ENCODE results near the gene TANC1.

Gene TANC1

DNA sequence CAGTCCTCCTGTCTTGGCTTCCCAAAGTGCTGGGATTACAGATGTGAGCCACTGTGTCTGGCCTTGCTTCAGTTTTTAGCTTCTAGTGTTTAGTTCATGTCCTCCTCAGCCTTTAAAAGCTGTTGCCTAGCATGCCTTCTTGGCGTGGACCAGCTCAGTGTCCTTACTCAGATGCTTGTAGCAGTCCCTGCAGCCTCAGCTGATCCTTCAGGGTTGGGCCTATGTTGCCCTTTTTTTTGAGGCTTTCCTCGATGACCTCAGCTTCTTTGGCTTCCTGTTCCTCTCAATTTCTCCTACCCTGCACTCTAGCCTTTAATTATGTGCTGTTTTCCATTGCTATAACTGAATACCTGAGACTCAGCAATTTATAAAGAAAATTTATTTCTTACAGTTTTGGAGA lies 57.7 kb downstream of the TANC1 start:
- peak overlapping the region; percentile 48 for H3K23ac ChIP-seq (ENCODE audit: low read length)
- H2BK12ac ChIP-seq (ENCODE audit: low read length): no peak overlapping the region
- H3K9me3 ChIP-seq (ENCODE audit: insufficient read depth, low read depth, low read length): no peaks in the 10 kb centered on the region
- no peak overlapping the region for H4K12ac ChIP-seq (ENCODE audit: low read depth, low read length)
- H2BK120ac ChIP-seq (ENCODE audit: insufficient read depth, low read length, poor library complexity): no peak overlapping the region
- no peak overlapping the region for H4K8ac ChIP-seq (ENCODE audit: low read depth, low read length)
- peaks cover 21 to 22% of the 10 kb centered on the region in 2 experiments for H3K4me1 ChIP-seq (ENCODE audit: control insufficient read depth in 1 of 2, insufficient read depth in 2 of 2, low read length in 2 of 2)
- H3K18ac ChIP-seq (ENCODE audit: low read length): peak overlapping the region; percentile 8
- WGBS (ENCODE audit: extremely low coverage, insufficient coverage, insufficient read length): no CpG with 5 or more reads among the region's 2 CpGs
- no peak for DNase-seq
- peaks cover 0 to 2% of the 10 kb centered on the region in 2 experiments for H3K36me3 ChIP-seq (ENCODE audit: control insufficient read depth in 1 of 2, insufficient read depth in 2 of 2, low read length in 2 of 2)
- H3K9ac ChIP-seq (ENCODE audit: low read length): no peak overlapping the region
- H3K4me3 ChIP-seq (ENCODE audit: low read depth, low read length): no peak overlapping the region
- no peak overlapping the region for H2AK5ac ChIP-seq (ENCODE audit: low read length)
- H3K79me2 ChIP-seq (ENCODE audit: control insufficient read depth, insufficient read depth, low read length, poor library complexity): peaks cover 1% of the 10 kb centered on the region
- no peak overlapping the region for H3K4me2 ChIP-seq (ENCODE audit: low read length)
- H2AFZ ChIP-seq (ENCODE audit: insufficient read depth, low read length, poor library complexity): no peak overlapping the region
- H3K14ac ChIP-seq (ENCODE audit: low read length): no peak overlapping the region
- H3K27ac ChIP-seq (ENCODE audit: low read depth, low read length): no peak overlapping the region
- H4K91ac ChIP-seq (ENCODE audit: low read depth, low read length): no peak overlapping the region
- H3K27me3 ChIP-seq (ENCODE audit: insufficient read depth, low read length): no peaks in the 10 kb centered on the region
- no peak overlapping the region for H3K4ac ChIP-seq (ENCODE audit: low read depth, low read length)
- peaks cover 10% of the 10 kb centered on the region for H3K79me1 ChIP-seq (ENCODE audit: low read length)
- H2BK5ac ChIP-seq (ENCODE audit: low read depth, low read length, poor library complexity): no peak overlapping the region

DNA sequence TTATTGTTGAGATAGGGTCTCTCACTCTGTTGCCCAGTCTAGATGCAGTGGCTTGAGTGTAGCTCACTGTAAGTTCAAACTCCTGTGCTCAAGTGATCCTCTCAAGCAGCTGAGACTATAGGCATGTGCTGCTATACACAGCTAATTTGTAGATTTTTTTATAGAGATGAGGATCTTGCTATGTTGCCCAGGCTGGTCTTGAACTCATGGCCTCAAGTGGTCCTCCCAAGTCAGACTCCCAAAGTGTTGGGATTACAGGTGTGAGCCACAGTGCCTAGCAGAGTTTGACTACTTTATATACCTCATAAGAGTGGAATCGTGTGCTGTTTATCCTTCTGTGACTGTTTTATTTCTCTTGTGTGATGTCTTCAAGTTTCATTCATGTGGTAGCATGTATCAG lies 60.3 kb downstream of the TANC1 start:
- H3K4me1 ChIP-seq (ENCODE audit: control insufficient read depth in 1 of 2, insufficient read depth in 2 of 2, low read length in 2 of 2): peaks cover 27 to 32% of the 10 kb centered on the region in 2 experiments
- H3K27me3 ChIP-seq (ENCODE audit: insufficient read depth, low read length): no peaks in the 10 kb centered on the region
- no peak overlapping the region for H3K14ac ChIP-seq (ENCODE audit: low read length)
- no peaks in the 10 kb centered on the region for H3K9me3 ChIP-seq (ENCODE audit: insufficient read depth, low read depth, low read length)
- WGBS (ENCODE audit: extremely low coverage, insufficient coverage, insufficient read length): no CpG with 5 or more reads among the region's 1 CpG
- H2BK5ac ChIP-seq (ENCODE audit: low read depth, low read length, poor library complexity): peak overlapping the region; percentile 27
- H3K4ac ChIP-seq (ENCODE audit: low read depth, low read length): no peak overlapping the region
- no peak overlapping the region for H4K8ac ChIP-seq (ENCODE audit: low read depth, low read length)
- H3K79me1 ChIP-seq (ENCODE audit: low read length): peaks cover 15% of the 10 kb centered on the region
- no peak overlapping the region for H2AK5ac ChIP-seq (ENCODE audit: low read length)
- peaks cover 4% of the 10 kb centered on the region for H3K79me2 ChIP-seq (ENCODE audit: control insufficient read depth, insufficient read depth, low read length, poor library complexity)
- H2BK120ac ChIP-seq (ENCODE audit: insufficient read depth, low read length, poor library complexity): no peak overlapping the region
- H4K91ac ChIP-seq (ENCODE audit: low read depth, low read length): no peak overlapping the region
- H3K18ac ChIP-seq (ENCODE audit: low read length): no peak overlapping the region
- no peak overlapping the region for H3K27ac ChIP-seq (ENCODE audit: low read depth, low read length)
- peaks cover 0 to 2% of the 10 kb centered on the region in 2 experiments for H3K36me3 ChIP-seq (ENCODE audit: control insufficient read depth in 1 of 2, insufficient read depth in 2 of 2, low read length in 2 of 2)
- H3K4me3 ChIP-seq (ENCODE audit: low read depth, low read length): no peak overlapping the region
- no peak overlapping the region for H3K9ac ChIP-seq (ENCODE audit: low read length)
- H4K12ac ChIP-seq (ENCODE audit: low read depth, low read length): no peak overlapping the region
- no peak for DNase-seq
- no peak overlapping the region for H2AFZ ChIP-seq (ENCODE audit: insufficient read depth, low read length, poor library complexity)
- no peak overlapping the region for H3K4me2 ChIP-seq (ENCODE audit: low read length)
- H3K23ac ChIP-seq (ENCODE audit: low read length): no peak overlapping the region
- H2BK12ac ChIP-seq (ENCODE audit: low read length): peak overlapping the region; percentile 13

DNA sequence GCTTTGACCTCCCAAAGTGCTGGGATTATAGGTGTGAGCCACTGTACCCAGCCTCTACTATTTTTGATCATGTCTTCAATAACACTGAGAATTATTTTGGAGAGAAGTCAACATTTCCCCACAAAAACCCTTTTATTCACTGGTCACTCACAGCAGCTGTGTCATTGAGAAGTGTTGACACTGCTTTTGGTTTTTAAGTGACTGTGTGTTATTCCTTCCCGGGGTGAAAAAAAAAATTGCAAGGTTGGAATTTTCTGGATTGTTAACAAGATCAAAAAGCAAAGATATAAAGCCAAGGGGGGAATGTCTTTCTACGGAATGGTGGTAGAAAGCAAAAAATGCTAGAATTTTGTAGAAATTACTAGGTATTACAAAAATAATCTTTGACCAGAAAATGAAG lies 61.5 kb downstream of the TANC1 start:
- DNase-seq: peak in 1 of 2 donors; percentile 71
- peaks cover 2% of the 10 kb centered on the region for H3K79me2 ChIP-seq (ENCODE audit: control insufficient read depth, insufficient read depth, low read length, poor library complexity)
- peak overlapping the region; percentile 21 for H4K91ac ChIP-seq (ENCODE audit: low read depth, low read length)
- peak overlapping the region; percentile 30 for H2BK12ac ChIP-seq (ENCODE audit: low read length)
- H3K4ac ChIP-seq (ENCODE audit: low read depth, low read length): no peak overlapping the region
- no peaks in the 10 kb centered on the region for H3K9me3 ChIP-seq (ENCODE audit: insufficient read depth, low read depth, low read length)
- no peak overlapping the region for H2AK5ac ChIP-seq (ENCODE audit: low read length)
- peaks cover 15% of the 10 kb centered on the region for H3K79me1 ChIP-seq (ENCODE audit: low read length)
- no peaks in the 10 kb centered on the region for H3K27me3 ChIP-seq (ENCODE audit: insufficient read depth, low read length)
- peak overlapping the region; percentile 10 for H3K18ac ChIP-seq (ENCODE audit: low read length)
- H3K36me3 ChIP-seq (ENCODE audit: control insufficient read depth in 1 of 2, insufficient read depth in 2 of 2, low read length in 2 of 2): peaks cover 0 to 2% of the 10 kb centered on the region in 2 experiments
- H3K9ac ChIP-seq (ENCODE audit: low read length): no peak overlapping the region
- H3K4me2 ChIP-seq (ENCODE audit: low read length): no peak overlapping the region
- no peak overlapping the region for H3K23ac ChIP-seq (ENCODE audit: low read length)
- no peak overlapping the region for H4K8ac ChIP-seq (ENCODE audit: low read depth, low read length)
- peak overlapping the region; percentile 14 for H3K14ac ChIP-seq (ENCODE audit: low read length)
- peak overlapping the region; percentile 70 for H2BK5ac ChIP-seq (ENCODE audit: low read depth, low read length, poor library complexity)
- H2AFZ ChIP-seq (ENCODE audit: insufficient read depth, low read length, poor library complexity): no peak overlapping the region
- no CpG with 5 or more reads among the region's 2 CpGs for WGBS (ENCODE audit: extremely low coverage, insufficient coverage, insufficient read length)
- H3K4me3 ChIP-seq (ENCODE audit: low read depth, low read length): no peak overlapping the region
- H3K4me1 ChIP-seq (ENCODE audit: control insufficient read depth in 1 of 2, insufficient read depth in 2 of 2, low read length in 2 of 2): peaks cover 24 to 28% of the 10 kb centered on the region in 2 experiments
- no peak overlapping the region for H4K12ac ChIP-seq (ENCODE audit: low read depth, low read length)
- no peak overlapping the region for H2BK120ac ChIP-seq (ENCODE audit: insufficient read depth, low read length, poor library complexity)
- peak overlapping the region; percentile 43 for H3K27ac ChIP-seq (ENCODE audit: low read depth, low read length)

DNA sequence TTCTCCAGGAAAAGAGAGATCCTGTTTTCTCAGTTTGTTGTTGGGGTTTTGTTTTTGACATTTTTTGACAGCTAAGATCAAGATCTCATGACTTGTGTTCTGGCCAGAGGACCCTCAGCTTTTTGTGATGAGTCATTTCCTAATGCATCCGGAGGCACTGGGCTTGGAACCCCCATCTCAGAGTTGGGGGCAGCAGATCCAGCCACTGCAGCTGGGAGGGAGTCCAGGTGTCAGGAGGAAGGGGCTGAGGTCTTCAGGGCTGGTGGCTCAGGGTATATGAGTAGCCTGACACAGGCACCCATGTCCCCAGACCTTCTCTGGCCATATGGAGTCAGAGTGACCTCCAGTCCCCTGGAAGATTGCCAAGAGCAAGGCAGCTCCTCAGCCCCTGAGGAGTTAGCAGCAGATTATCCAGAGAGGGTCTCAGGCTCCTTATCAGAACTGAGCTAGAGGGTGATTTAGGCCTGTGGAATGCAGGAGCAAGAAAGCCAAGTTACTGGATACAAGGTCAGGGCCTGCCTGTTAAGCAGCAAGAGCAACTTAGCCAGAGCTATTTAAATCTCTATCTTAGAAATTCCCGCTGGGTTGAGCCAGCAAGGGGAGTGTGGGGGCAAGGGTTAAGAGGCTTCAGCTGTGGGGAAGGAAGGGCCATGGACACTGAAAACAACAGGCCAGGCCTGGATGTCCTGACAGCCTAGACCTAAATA lies 62.4 kb downstream of the TANC1 start:
- Histone ChIP-seq H3K4me1 (ENCODE audit: control insufficient read depth in 1 of 2, insufficient read depth in 2 of 2, low read length in 2 of 2) (peaks cover 26 to 31% of the 10 kb centered on the region in 2 experiments), H3K23ac (ENCODE audit: low read length) (no peak overlapping the region), H3K36me3 (ENCODE audit: control insufficient read depth in 1 of 2, insufficient read depth in 2 of 2, low read length in 2 of 2) (peaks cover 0 to 2% of the 10 kb centered on the region in 2 experiments), H4K12ac (ENCODE audit: low read depth, low read length) (no peak overlapping the region), H3K4me2 (ENCODE audit: low read length) (peak overlapping the region; percentile 57), H4K8ac (ENCODE audit: low read depth, low read length) (peak overlapping the region; percentile 95), H4K91ac (ENCODE audit: low read depth, low read length) (peak overlapping the region; percentile 75), H3K27ac (ENCODE audit: low read depth, low read length) (peak overlapping the region; percentile 95), H2BK5ac (ENCODE audit: low read depth, low read length, poor library complexity) (peak overlapping the region; percentile 95), H3K18ac (ENCODE audit: low read length) (peak overlapping the region; percentile 78), H2BK120ac (ENCODE audit: insufficient read depth, low read length, poor library complexity) (peak overlapping the region; percentile 88), H2AK5ac (ENCODE audit: low read length) (peak overlapping the region; percentile 98), H3K4ac (ENCODE audit: low read depth, low read length) (peak overlapping the region; percentile 57), H3K14ac (ENCODE audit: low read length) (peak overlapping the region; percentile 72), H3K27me3 (ENCODE audit: insufficient read depth, low read length) (no peaks in the 10 kb centered on the region), H3K79me2 (ENCODE audit: control insufficient read depth, insufficient read depth, low read length, poor library complexity) (peaks cover 2% of the 10 kb centered on the region), H2BK12ac (ENCODE audit: low read length) (peak overlapping the region; percentile 85), H3K4me3 (ENCODE audit: low read depth, low read length) (no peak overlapping the region), H2AFZ (ENCODE audit: insufficient read depth, low read length, poor library complexity) (peak overlapping the region; percentile 69), H3K9ac (ENCODE audit: low read length) (no peak overlapping the region), H3K79me1 (ENCODE audit: low read length) (peaks cover 17% of the 10 kb centered on the region), H3K9me3 (ENCODE audit: insufficient read depth, low read depth, low read length) (no peaks in the 10 kb centered on the region)
- WGBS (ENCODE audit: extremely low coverage, insufficient coverage, insufficient read length): no CpG with 5 or more reads among the region's 2 CpGs
- DNase-seq: peak; percentile 68 to 72

All from trophoblast cell (in vitro differentiated cells and primary cell).